GM18861 (cell line): ENCODE results near the gene UBE2F.

Experiments used
- ATAC-seq: cut with Tn5 transposase; IDR thresholded peaks from one replicate; pipeline ENCODE4 v1.9.1; 2021; ENCODE audit not compliant: unreplicated experiment

UBE2F gene

DNA sequence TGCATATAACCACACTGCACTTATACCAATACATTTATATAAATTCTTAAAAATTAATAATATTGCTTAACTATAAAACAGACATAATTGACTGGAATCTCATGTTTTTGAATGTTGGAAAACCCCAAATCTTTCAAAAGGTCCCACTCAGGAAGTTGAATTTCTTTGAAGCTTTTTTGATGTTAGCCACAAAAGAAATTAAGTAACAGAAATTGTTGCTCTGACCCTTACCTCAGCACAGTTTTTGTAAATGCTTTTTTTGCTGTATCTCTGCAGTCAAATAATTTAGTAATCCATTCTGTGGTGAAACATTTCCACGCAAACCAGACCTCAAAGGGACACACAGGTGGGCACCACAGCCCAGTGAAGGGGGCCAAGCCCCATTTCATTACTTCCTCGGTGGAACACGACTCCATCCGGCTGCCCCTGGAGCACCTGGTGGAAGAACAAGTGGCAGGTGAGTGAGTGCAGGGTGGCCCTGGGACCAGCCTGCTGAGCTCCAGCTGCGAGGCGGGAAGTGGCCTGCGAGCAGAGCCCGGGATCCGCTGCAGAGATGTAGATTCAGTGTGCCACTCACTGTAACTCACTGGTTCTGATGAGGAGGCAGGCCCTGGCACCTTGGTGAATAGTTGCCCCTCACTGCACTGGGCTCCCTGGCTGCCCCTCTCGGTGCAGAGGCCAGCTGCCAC is 102.4 kb downstream of the UBE2F start:
- ATAC-seq, result no peak

DNA sequence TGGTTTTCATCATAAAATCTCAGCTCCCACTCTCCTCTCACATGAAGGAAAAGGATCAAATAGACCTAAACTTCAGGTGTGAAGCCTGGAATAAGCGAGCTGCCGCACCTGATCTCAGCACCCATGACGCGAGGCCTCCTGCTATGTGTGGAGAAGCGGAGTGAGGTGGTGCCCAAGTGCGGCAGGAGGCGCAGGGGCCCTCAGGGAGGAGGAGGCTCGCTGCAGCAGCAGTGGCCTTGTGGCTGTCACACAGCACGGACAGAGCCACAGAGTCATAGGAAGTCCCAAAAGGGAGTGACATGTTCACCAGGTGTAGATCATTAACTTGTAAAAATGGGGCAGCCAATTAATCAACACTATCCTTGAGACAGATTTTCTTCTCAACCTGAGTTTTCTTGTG is 103.1 kb downstream of the UBE2F start:
- ATAC-seq, result peak; percentile 59

DNA sequence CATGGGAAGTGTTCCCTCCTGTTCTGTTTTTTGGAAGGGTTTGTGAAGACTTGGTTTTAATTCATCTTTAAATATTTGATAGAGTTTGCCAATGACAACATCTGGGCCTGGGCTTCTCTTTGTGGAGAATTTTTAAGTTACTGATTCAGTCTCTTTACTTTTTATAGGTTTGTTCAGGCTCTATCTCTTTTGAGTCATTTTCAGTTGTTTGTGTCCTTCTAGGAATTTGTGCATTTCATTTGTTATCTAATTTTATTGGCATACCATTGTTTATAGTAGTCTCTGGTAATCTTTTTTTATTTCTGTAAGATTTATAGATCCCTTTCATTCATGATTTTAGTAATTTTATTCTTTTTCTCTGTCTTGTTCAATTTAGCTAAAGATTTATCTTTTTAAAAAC is 108.6 kb downstream of the UBE2F start:
- ATAC-seq, result no peak

DNA sequence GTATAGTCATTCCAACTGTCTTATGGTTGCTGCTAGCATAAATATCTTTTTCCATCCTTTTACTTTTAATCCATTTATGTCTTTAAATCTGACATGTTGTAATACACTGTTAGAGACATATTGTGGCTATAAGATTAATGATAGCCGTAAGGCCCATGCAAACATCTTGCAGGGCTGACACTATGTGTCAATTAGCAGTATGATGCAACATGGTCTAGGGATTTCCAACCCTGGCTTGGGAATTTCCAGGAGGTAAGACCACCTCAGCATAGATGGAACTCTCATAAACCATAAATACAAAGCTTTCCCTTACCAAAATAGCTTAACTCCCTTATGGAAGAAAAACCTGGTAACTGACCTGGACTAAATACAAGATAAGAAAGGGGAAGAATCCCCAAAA is 110.5 kb downstream of the UBE2F start:
- no peak for ATAC-seq

DNA sequence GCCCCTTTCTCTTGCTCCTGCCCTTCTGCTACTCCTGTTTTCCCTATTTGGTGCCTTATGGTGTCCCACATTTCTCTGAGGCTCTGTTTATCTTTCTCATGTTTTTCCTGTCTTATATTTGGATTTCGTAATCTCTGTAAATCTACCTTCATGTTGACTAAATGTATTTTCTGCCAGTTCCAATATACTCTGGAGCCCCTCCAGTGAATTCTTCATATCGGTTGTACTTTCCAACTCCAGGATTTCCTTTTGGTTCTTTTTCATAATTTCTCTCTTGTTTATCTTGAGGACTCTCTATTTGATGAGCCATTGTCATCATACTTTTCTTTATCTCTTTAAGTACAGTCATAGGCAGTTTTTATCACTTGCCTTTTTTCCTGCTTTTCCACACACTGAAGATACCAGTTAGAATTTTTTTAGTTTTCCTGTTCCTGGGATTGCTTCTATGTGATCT is 113.1 kb downstream of the UBE2F start:
- ATAC-seq, result no peak

DNA sequence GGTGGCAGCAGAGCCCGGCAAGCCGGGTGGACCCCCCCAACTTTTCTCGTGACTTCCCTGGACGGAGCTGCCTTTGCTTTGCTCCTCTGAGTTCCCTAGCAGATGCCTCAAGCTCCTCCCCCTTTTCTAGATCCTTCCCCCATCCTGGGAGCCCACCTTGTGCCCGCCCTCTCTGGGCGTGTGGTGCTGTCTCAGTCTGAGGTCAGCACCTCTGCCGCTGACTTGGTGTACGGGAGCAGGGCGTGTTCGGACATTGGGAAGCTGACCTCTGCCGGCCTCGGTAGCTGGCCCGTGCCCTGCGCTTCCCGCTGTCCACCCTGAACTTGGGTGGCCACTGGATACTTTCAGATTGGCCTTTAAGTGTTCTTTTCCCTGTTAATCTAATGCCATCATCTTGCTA is 113.7 kb downstream of the UBE2F start:
- ATAC-seq, result no peak

DNA sequence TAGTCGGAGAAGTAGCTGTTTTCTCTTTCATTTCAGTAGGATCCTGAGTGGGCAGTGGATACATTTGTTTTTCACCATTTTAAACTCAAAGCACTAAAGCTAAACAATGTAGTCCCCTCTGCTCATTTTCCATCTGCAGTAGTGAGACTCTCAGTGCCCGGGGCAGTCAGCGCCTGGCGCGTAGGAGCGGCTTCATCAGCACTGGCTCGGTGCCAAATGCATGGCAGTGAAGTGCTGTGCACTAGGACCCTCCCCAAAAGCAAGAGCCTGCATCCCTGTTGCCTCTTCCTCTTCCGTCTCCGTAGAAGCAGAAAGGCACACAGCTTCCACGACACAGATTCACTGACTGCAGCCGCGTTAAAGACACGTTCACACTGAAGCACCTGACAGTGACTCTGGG is 114.3 kb downstream of the UBE2F start:
- ATAC-seq, result no peak

DNA sequence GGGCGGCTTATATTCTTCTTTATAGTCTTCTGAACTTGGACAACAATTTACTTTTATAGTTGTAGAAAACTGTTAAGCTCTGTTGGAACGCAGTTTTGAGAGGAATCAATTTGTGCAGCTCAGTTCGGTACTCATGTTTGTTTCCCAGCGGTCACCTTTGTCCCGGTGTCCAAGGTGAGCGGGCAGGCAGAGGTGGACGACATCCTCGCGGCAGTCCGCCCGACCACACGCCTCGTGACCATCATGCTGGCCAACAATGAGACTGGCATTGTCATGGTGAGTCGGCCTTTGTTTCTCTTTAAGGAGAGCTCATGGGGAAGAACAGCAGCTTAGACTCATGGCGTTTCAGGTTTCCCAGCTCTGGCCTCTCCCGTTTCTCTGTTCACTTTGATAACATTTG is 114.7 kb downstream of the UBE2F start:
- no peak for ATAC-seq

DNA sequence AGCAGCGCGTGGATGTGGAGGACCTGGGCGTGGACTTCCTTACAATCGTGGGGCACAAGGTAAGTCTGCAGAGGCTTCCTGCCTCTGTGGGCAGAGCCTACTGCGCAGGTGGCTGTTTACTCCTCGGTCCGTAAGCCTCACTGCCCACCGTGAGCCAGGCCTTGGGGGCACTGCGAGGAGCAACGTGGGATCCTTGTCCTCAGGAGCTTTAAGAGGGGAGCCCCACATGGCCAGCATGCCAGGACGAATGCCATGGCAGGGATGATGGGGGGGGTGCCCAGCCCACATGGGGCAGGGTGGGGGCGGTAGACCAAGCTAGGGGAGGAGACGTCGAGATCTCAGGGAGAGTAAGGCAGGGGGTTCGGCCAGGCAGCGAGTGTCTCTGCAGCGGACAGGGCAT is 115.3 kb downstream of the UBE2F start:
- no peak for ATAC-seq

DNA sequence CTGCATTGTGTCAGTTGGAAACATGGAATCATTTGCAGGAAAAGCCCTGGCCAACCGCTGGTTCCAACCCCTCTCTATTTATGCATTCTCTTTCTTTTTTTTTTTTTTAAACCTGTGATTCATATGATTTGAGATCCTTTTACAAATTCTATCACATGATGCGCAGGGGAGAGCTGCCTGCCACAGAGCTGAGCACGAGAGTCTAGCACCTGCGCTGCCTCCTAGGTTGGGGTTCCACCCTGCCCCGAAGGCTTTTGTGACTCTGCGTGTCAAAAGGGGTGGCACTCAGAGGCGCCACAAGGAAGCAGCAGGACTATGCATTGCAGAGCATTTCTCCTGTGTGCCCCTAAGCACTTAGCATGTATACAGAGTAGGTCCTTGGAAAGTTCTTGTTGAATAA is 116.0 kb downstream of the UBE2F start:
- no peak for ATAC-seq

DNA sequence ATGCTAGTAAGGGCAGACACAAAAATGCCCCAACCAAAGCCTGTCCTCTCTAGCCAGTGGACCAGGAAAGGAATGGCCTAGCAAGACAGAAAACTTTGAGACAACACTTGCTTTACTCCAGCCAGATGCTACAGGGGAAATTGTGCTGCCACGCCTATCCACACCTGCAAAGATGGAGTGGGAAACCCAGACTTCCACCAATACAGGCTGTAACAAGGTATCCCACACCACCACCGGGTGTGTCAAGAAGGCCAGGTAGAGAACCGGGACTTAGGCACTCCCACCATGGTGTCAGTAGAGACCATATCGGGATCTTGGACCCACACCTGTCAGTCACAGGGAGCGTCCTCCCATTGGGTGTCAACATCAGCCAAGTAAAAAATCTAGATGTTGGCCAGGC is 117.1 kb downstream of the UBE2F start:
- ATAC-seq, result no peak

DNA sequence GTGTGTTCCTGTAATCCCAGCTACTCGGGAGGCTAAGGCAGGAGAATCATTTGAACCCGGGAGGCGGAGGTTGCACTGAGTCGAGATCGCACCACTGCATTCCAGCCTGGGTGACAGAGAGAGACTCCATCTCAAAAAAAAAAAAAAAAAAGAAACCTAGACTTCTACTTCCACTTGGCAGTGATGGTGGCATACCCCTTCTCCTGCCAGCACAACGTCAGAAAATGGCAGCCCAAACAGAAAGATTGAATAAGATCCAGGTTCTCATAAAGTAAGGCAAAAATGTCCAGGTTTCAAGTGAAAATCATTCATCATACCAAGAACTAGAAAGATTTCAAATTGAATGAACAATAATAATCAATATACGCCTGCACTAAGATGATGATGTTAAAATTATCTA is 117.9 kb downstream of the UBE2F start:
- no peak for ATAC-seq

DNA sequence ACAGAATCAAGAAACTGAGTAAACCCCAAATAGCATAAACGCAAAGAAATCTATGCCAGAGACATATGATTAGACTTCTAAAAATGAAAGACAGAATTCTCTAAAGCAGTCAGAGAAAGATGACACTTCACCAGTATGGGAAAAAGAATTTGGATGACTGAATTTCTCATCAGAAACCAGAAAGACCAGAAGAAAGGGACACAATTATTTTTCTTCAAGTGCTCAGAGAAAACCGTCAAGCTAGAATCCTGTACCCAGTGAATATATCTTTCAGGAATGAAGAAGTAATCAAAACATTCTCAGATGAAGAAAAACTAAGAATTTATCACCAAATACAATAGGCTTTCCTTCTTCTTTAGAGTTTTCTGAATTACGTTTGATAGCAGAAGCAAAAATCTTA is 119.1 kb downstream of the UBE2F start:
- ATAC-seq, result no peak

DNA sequence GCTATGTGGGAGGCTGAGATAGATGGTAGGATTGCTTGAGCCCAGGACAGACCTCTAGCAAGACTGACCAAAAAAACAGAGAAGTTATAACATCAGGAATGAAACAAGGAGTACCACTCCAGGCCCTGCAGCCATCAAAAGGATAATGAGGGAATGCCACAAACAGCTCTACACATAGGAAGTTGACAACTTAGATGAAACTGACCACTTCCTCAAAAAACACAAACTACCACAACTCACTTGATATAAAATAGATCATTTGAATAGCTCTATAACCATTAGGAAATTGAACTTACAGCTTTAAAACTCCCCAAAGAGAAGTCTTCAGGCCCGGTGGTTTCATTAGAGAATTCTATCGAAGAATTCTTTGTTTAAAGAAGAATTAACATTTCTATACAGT is 120.4 kb downstream of the UBE2F start:
- no peak for ATAC-seq

DNA sequence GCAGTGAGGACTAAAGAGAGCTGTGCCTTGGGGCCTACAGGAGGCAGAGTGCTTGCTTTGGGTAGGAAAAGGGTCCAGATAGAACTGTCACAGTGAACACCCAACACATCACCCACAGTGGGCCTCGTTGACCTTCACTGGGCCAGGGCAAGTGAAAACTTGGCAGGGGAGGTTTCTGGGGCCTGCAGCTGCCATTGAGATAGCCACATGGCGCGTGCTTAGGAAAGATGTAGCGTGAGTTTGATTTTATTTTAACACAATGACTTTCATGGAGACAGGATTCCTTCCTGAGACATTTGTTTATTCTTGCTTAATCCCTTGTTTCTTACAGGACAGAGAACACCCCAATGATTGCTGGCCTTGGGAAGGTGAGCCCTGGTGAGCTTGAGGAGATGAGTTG is 124.1 kb downstream of the UBE2F start:
- no peak for ATAC-seq

DNA sequence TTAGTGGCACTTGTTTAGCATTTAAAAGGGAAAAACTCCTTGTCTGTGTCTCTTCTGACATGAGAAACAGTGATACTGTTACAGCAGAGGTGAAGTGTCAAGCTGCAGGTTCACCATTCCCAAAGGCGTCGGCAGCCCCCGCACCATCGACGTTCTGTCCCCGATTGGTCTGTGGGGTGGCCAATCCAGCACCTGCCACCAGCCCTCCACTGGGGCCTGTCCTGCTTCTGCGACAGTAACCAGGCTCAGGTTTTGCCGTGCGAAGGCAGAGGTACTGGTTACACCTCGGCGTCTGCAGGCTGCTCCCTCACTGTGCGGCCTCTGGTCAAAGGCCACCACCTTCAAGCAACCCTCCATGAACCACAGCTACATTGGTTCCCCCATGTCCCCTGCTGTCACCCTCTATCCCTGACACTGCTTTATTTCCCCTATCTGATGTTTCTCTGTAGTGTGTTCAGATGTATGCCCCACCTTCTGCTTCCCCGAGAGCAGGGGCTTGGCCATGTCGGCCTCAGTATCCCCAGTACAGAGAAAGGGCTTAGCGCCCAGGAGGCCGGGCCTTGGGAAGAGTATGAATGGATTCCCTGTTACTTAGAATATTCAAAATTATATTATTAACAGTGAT is 124.7 kb downstream of the UBE2F start:
- ATAC-seq, result no peak
